Measurements from ENCODE around the gene LAGE3. TPM values are rescaled to one million over a fixed set of nuclear protein-coding genes. Genes with fewer than 3 reads are reported as not detected.

Gene LAGE3
- total and polyA plus RNA-seq, 2 of the 8 experiments (the other 6 are each of a cell fraction or from before 2014, with no cell fraction given), result 44.5 to 102 TPM

- TF ChIP-seq PHF8 (conservative IDR thresholded peaks at IDR 0.05; ENCODE audit: low read depth, low read length), result peak; percentile 52; the same call in 1 of the 2 replicates
- peak in 1 of 2 experiments; percentile 54; a peak in 2 of 3 replicates for TF ChIP-seq POLR2A (IDR thresholded peaks at IDR 0.05; ENCODE audit: control extremely low read depth in 1 of 2, low read depth in 2 of 2, low read length in 2 of 2)
- TF ChIP-seq BACH1 (IDR thresholded peaks at IDR 0.05; ENCODE audit: low read length), result no peak
- TF ChIP-seq CTBP2 (IDR thresholded peaks at IDR 0.05; ENCODE audit: borderline replicate concordance, insufficient read depth, insufficient read length, low read length), result no peak
- TF ChIP-seq CHD1 (IDR thresholded peaks at IDR 0.05; ENCODE audit: low read depth, low read length), result no peak
- no peak for TF ChIP-seq CHD2 (IDR thresholded peaks at IDR 0.05; ENCODE audit: low read length)
- TF ChIP-seq CBX5 (IDR thresholded peaks at IDR 0.05; ENCODE audit: low read depth, low read length), result no peak
- TF ChIP-seq MAFK (IDR thresholded peaks at IDR 0.05; ENCODE audit: low read depth, low read length), result no peak
- no peak for TF ChIP-seq BCL11A (IDR thresholded peaks at IDR 0.05; ENCODE audit: low read depth in 2 of 2, low read length in 2 of 2)
- no peak for TF ChIP-seq KDM5A (IDR thresholded peaks at IDR 0.05; ENCODE audit: low read length)
- TF ChIP-seq MAX (IDR thresholded peaks at IDR 0.05), result no peak
- no peak for TF ChIP-seq JUN (IDR thresholded peaks at IDR 0.05; ENCODE audit: low read depth, low read length)
- TF ChIP-seq ZNF274 (IDR thresholded peaks at IDR 0.05; ENCODE audit: borderline replicate concordance, extremely low read depth, low read length), result no peak
- no peak for TF ChIP-seq NANOG (IDR thresholded peaks at IDR 0.05; ENCODE audit: insufficient read depth, low read depth, low read length, poor library complexity, severe bottlenecking)
- no peak for TF ChIP-seq SP4 (IDR thresholded peaks at IDR 0.05; ENCODE audit: low read length)
- no peak for TF ChIP-seq FOSL1 (IDR thresholded peaks at IDR 0.05; ENCODE audit: insufficient read depth, low read depth, low read length)
- TF ChIP-seq ASH2L (IDR thresholded peaks at IDR 0.05; ENCODE audit: low read length), result no peak
- TF ChIP-seq JUND (IDR thresholded peaks at IDR 0.05; ENCODE audit: low read length), result no peak
- TF ChIP-seq EP300 (IDR thresholded peaks at IDR 0.05; ENCODE audit: borderline replicate concordance in 1 of 2, low read depth in 2 of 2, low read length in 2 of 2), result no peak
- TF ChIP-seq TAF1 (IDR thresholded peaks at IDR 0.05; ENCODE audit: low read depth, low read length), result peak; percentile 81
These were observed 11.5 kb upstream of the LAGE3 start, which contains the start of gene SLC10A3 (continued) for GRCh38 chrX:154490414-154491083.
